IMR-90 (cell line): ENCODE results near the gene FOXB2. TPM values are rescaled to one million over a fixed set of nuclear protein-coding genes. Genes with fewer than 3 reads are reported as not detected.

Experiments used
- ATAC-seq: fragments of 200-7000 bp; cut with Tn5 transposase; 2 replicates; pipeline ENCODE4 v1.9.1; 2020; ENCODE audit warnings: low read depth, mild to moderate bottlenecking, moderate library complexity
- BruUV-seq: library from RNA; stranded (reverse); fragments of 400-500 nt; replicated peaks from 2 replicates; lab custom pipeline; 2021; lab: Mats Ljungman, UMichigan
- CTCF ChIA-PET: fragments of 300-600 bp; formaldehyde crosslinking; extraction: SDS; loops from one replicate; lab custom pipeline; 2021; ENCODE audit warnings: antibody characterized with exemption; lab: Yijun Ruan, JAX
- POLR2A ChIA-PET: fragments of 300-600 bp; sonication (Branson Sonifier 250); formaldehyde crosslinking; loops from one replicate; lab custom pipeline; 2022; ENCODE audit warnings: antibody characterized with exemption; ENCODE audit not compliant: unreplicated experiment; lab: Charles Lee
- DNase-seq: peaks from one replicate; pipeline ENCODE4 v3.0.0; 2013
- H2AFZ ChIP-seq: replicated peaks from 2 replicates; pipeline ENCODE3; 2013; ENCODE audit warnings: low read length, mild to moderate bottlenecking; ENCODE audit not compliant: poor library complexity
- H2AK5ac ChIP-seq: 2 replicates; pipeline ENCODE4 v1.6.1; 2013; ENCODE audit warnings: low read depth, low read length, inconsistent platforms
- H2AK9ac ChIP-seq: replicated peaks from 2 replicates; pipeline ENCODE3; 2013; ENCODE audit warnings: mild to moderate bottlenecking, low read depth, low read length, moderate library complexity; ENCODE audit not compliant: poor library complexity
- H2BK120ac ChIP-seq: 2 replicates; pipeline ENCODE4 v1.6.1; 2013; ENCODE audit warnings: low read depth, low read length, inconsistent platforms
- H2BK15ac ChIP-seq: 3 replicates; pipeline ENCODE4 v1.6.1; 2013; ENCODE audit warnings: low read depth, low read length, inconsistent platforms
- H2BK20ac ChIP-seq: 2 replicates; pipeline ENCODE4 v1.6.1; 2013; ENCODE audit warnings: low read depth, mild to moderate bottlenecking, inconsistent platforms, low read length, moderate library complexity
- H2BK5ac ChIP-seq: 2 replicates; pipeline ENCODE4 v1.6.1; 2013; ENCODE audit warnings: mild to moderate bottlenecking, low read depth, low read length, inconsistent platforms; ENCODE audit not compliant: poor library complexity, severe bottlenecking
- H3K14ac ChIP-seq: replicated peaks from 2 replicates; pipeline ENCODE4 v1.6.1; 2013; ENCODE audit warnings: low read depth, low read length, inconsistent platforms
- H3K18ac ChIP-seq: 2 replicates; pipeline ENCODE4 v1.6.1; 2013; ENCODE audit warnings: low read depth, low read length, control low read depth
- H3K23ac ChIP-seq: 2 replicates; pipeline ENCODE4 v1.6.1; 2013; ENCODE audit warnings: low read depth, low read length, inconsistent platforms
- H3K27ac ChIP-seq: 2 replicates; pipeline ENCODE4 v1.5.1; 2013; ENCODE audit warnings: mild to moderate bottlenecking, control low read depth, low read length; ENCODE audit not compliant: insufficient read depth
- H3K27me3 ChIP-seq: 2 replicates; pipeline ENCODE4 v1.6.1; 2013; ENCODE audit warnings: low read length; ENCODE audit not compliant: control insufficient read depth, insufficient read depth
- H3K36me3 ChIP-seq: 2 replicates; pipeline ENCODE4 v1.6.1; 2013; ENCODE audit warnings: low read length, mixed read lengths; ENCODE audit not compliant: control insufficient read depth, insufficient read depth
- H3K4ac ChIP-seq: 2 replicates; pipeline ENCODE4 v1.6.1; 2013; ENCODE audit warnings: low read depth, low read length, inconsistent platforms
- H3K4me1 ChIP-seq: 2 replicates; pipeline ENCODE4 v1.6.1; 2013; ENCODE audit warnings: low read length, mixed read lengths; ENCODE audit not compliant: control insufficient read depth, insufficient read depth
- H3K4me2 ChIP-seq: 2 replicates; pipeline ENCODE4 v1.6.1; 2013; ENCODE audit warnings: low read depth, mild to moderate bottlenecking, control low read depth, low read length, moderate library complexity
- H3K4me3 ChIP-seq: 2 replicates; pipeline ENCODE4 v1.5.1; 2013; ENCODE audit warnings: low read depth, mild to moderate bottlenecking, control low read depth, low read length, moderate library complexity; ENCODE audit not compliant: insufficient read depth
- H3K56ac ChIP-seq: 2 replicates; pipeline ENCODE4 v1.6.1; 2013; ENCODE audit warnings: low read length, inconsistent platforms; ENCODE audit not compliant: insufficient read depth; ENCODE audit errors: extremely low read depth
- H3K79me1 ChIP-seq, 2 experiments: 2 replicates each; pipeline ENCODE4 v1.6.1; 2013; ENCODE audit warnings: low read length in 2 of 2, inconsistent platforms in 1 of 2, low read depth in 1 of 2
- H3K9ac ChIP-seq: 2 replicates; pipeline ENCODE4 v1.6.1; 2013; ENCODE audit warnings: low read depth, low read length, control low read depth
- H3K9me1 ChIP-seq: 2 replicates; pipeline ENCODE4 v1.6.1; 2013; ENCODE audit warnings: low read length, inconsistent platforms; ENCODE audit not compliant: insufficient read depth
- H3K9me3 ChIP-seq: 2 replicates; pipeline ENCODE4 v1.6.1; 2013; ENCODE audit warnings: low read length; ENCODE audit not compliant: control insufficient read depth, insufficient read depth
- H4K20me1 ChIP-seq: 2 replicates; pipeline ENCODE4 v1.6.1; 2013; ENCODE audit warnings: low read length, inconsistent platforms; ENCODE audit not compliant: insufficient read depth
- H4K5ac ChIP-seq: 2 replicates; pipeline ENCODE4 v1.6.1; 2013; ENCODE audit warnings: mild to moderate bottlenecking, low read depth, low read length, control low read depth
- H4K8ac ChIP-seq, 2 experiments: 2 replicates each; pipeline ENCODE4 v1.6.1; 2013; ENCODE audit warnings: low read depth in 2 of 2, low read length in 2 of 2, control low read depth in 1 of 2, inconsistent platforms in 1 of 2
- H4K91ac ChIP-seq: 2 replicates; pipeline ENCODE4 v1.6.1; 2013; ENCODE audit warnings: low read depth, low read length, inconsistent platforms; ENCODE audit not compliant: insufficient read depth
- BHLHE40 ChIP-seq: fragments of 150-350 bp; IDR thresholded peaks from 2 replicates; pipeline ENCODE4 v1.6.1; 2016; ENCODE audit warnings: mild to moderate bottlenecking, low read depth, low read length
- CEBPB ChIP-seq: IDR thresholded peaks from 2 replicates; pipeline ENCODE4 v1.6.1; 2012; ENCODE audit warnings: low read depth, low read length, improper control_type of control experiment
- CHD1 ChIP-seq: IDR thresholded peaks from 2 replicates; pipeline ENCODE4 v1.6.1; 2012; ENCODE audit warnings: low read depth, low read length, improper control_type of control experiment
- CTCF ChIP-seq: conservative IDR thresholded peaks from 2 replicates; pipeline ENCODE4 v1.5.1; 2012; ENCODE audit warnings: mild to moderate bottlenecking, low read depth, low read length, improper control_type of control experiment
- FOS ChIP-seq: fragments of 150-350 bp; IDR thresholded peaks from 2 replicates; pipeline ENCODE4 v1.6.1; 2016; ENCODE audit warnings: low read depth, low read length
- MAFK ChIP-seq: IDR thresholded peaks from 2 replicates; pipeline ENCODE4 v1.6.1; 2012; ENCODE audit warnings: low read depth, low read length, improper control_type of control experiment
- MAZ ChIP-seq: IDR thresholded peaks from 2 replicates; pipeline ENCODE4 v1.6.1; 2012; ENCODE audit warnings: low read depth, mild to moderate bottlenecking, low read length, improper control_type of control experiment, moderate library complexity, borderline replicate concordance
- MXI1 ChIP-seq: IDR thresholded peaks from 2 replicates; pipeline ENCODE4 v1.6.1; 2012; ENCODE audit warnings: low read depth, mild to moderate bottlenecking, low read length, moderate library complexity, borderline replicate concordance
- NFE2L2 ChIP-seq: fragments of 150-350 bp; IDR thresholded peaks from 2 replicates; pipeline ENCODE4 v1.6.1; 2016; ENCODE audit warnings: low read depth, mild to moderate bottlenecking, low read length
- POLR2A ChIP-seq: IDR thresholded peaks from 2 replicates; pipeline ENCODE4 v1.6.1; 2012; ENCODE audit warnings: mild to moderate bottlenecking, low read depth, low read length
- RAD21 ChIP-seq: IDR thresholded peaks from 2 replicates; pipeline ENCODE4 v1.6.1; 2012; ENCODE audit warnings: low read length, improper control_type of control experiment
- RCOR1 ChIP-seq: IDR thresholded peaks from 2 replicates; pipeline ENCODE4 v1.6.1; 2012; ENCODE audit warnings: mild to moderate bottlenecking, low read length, improper control_type of control experiment; ENCODE audit not compliant: insufficient replicate concordance
- RFX5 ChIP-seq: IDR thresholded peaks from 2 replicates; pipeline ENCODE4 v1.8.0; 2012; ENCODE audit warnings: low read depth, mild to moderate bottlenecking, low read length, moderate library complexity
- SMC3 ChIP-seq: fragments of 150-350 bp; IDR thresholded peaks from 2 replicates; pipeline ENCODE4 v1.6.1; 2016; ENCODE audit warnings: low read depth, mild to moderate bottlenecking, antibody characterized with exemption, low read length, moderate library complexity
- WGBS, 2 experiments: methylation state at CpG; one replicate each; pipeline versions ENCODE4 v1.1.5 to v1.1.7; 2013; ENCODE audit warnings: missing lambda C conversion rate in 2 of 2; ENCODE audit not compliant: insufficient read length in 1 of 2; ENCODE audit errors: extremely low coverage in 2 of 2; 5-methylcytosine and 5-hydroxymethylcytosine counted together
- dilution Hi-C: fragments of 300-500 bp; cut with HindIII; formaldehyde crosslinking; loops from one replicate; pipeline ENCODE4 v1.14.3; 2018; ENCODE audit warnings: low sequenced_read_pairs; ENCODE audit not compliant: unreplicated experiment
- in situ Hi-C: fragments of 300-500 bp; cut with MboI; formaldehyde crosslinking; loops from 3 replicates; pipeline ENCODE4 v1.14.3; 2019; ENCODE audit warnings: low sequenced_read_pairs, inconsistent platforms, mixed read lengths
- intact Hi-C: fragments of 100-400 bp; cut with micrococcal nuclease; formaldehyde crosslinking; loops from 2 replicates; pipeline ENCODE4 v1.10.0; 2022
- polyA plus RNA-seq, 3 experiments: library from polyadenylated mRNA; depleted of rRNA; stranded (reverse); fragments of >200 nt; gene quantifications; 2 replicates each; pipeline ENCODE4 v1.2.3, GENCODE V29; 2012; ENCODE audit warnings: low replicate concordance in 1 of 3
- total RNA-seq: library from RNA; depleted of rRNA; stranded (reverse); fragments of >200 nt; gene quantifications from 2 replicates; pipeline ENCODE4 v1.2.3, GENCODE V29; 2012
- TF ChIP-seq, protein P1 (sequence below): fragments of 150-350 bp; IDR thresholded peaks from 2 replicates; pipeline ENCODE4 v1.6.1; 2016; ENCODE audit warnings: low read depth, mild to moderate bottlenecking, low read length, moderate library complexity, borderline replicate concordance
- TF ChIP-seq, protein P2 (sequence below): fragments of 150-350 bp; IDR thresholded peaks from 2 replicates; pipeline ENCODE4 v1.6.1; 2017; ENCODE audit warnings: mild to moderate bottlenecking, antibody characterized with exemption, low read length, low read depth

Gene FOXB2
- total and polyA plus RNA-seq, 2 of the 4 experiments (the other 2 are of a cell fraction) = not detected

- Histone ChIP-seq H3K14ac (no peak overlapping the region), H2BK15ac (no peak overlapping the region), H2AK5ac (no peak overlapping the region), H3K36me3 (no peaks in the 10 kb centered on the region), H3K4me1 (no peaks in the 10 kb centered on the region), H3K4me3 (no peak overlapping the region), H2BK120ac (no peak overlapping the region), H3K27me3 (peaks cover 6% of the 10 kb centered on the region), H3K4me2 (no peak overlapping the region), H2AK9ac (no peak overlapping the region), H3K27ac (no peak overlapping the region), H3K56ac (no peak overlapping the region), H4K91ac (no peak overlapping the region), H3K9me3 (no peaks in the 10 kb centered on the region), H3K4ac (no peak overlapping the region), H2AFZ (no peak overlapping the region), H4K8ac (no peak overlapping the region), H3K9ac (no peak overlapping the region), H3K23ac (no peak overlapping the region), H2BK5ac (no peak overlapping the region), H3K9me1 (no peaks in the 10 kb centered on the region), H4K20me1 (no peaks in the 10 kb centered on the region), H3K18ac (no peak overlapping the region), H4K5ac (no peak overlapping the region), H2BK20ac (no peak overlapping the region), H3K79me1 (no peaks in the 10 kb centered on the region)
- no peak for ATAC-seq
- intact Hi-C loops (no loop called here), dilution Hi-C loops (loop anchor here (25.0 kb wide), 1 partner anchor 168 kb away; no protein-coding TSS in a partner anchor), in situ Hi-C loops (loop anchor here (5.0 kb wide), 1 partner anchor 173 kb away; no protein-coding TSS in a partner anchor)
- no TSS peak for BruUV-seq
- ChIA-PET CTCF (no interaction called here), POLR2A (no interaction called here)
- WGBS, 2 experiments = no CpG with 5 or more reads among the region's 1 CpG
- no peak for DNase-seq
- no peak for TF ChIP-seq SMC3
- no peak for TF ChIP-seq MAFK
- no peak for TF ChIP-seq RFX5
- TF ChIP-seq MXI1 = no peak
- no peak for TF ChIP-seq CHD1
- TF ChIP-seq NFE2L2 = no peak
- no peak for TF ChIP-seq FOS
- TF ChIP-seq MAZ = no peak
- TF ChIP-seq CEBPB = no peak
- TF ChIP-seq, protein P1, sequence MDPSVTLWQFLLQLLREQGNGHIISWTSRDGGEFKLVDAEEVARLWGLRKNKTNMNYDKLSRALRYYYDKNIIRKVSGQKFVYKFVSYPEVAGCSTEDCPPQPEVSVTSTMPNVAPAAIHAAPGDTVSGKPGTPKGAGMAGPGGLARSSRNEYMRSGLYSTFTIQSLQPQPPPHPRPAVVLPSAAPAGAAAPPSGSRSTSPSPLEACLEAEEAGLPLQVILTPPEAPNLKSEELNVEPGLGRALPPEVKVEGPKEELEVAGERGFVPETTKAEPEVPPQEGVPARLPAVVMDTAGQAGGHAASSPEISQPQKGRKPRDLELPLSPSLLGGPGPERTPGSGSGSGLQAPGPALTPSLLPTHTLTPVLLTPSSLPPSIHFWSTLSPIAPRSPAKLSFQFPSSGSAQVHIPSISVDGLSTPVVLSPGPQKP = no peak
- no peak for TF ChIP-seq CTCF
- no peak for TF ChIP-seq RCOR1
- no peak for TF ChIP-seq BHLHE40
- TF ChIP-seq, protein P2, sequence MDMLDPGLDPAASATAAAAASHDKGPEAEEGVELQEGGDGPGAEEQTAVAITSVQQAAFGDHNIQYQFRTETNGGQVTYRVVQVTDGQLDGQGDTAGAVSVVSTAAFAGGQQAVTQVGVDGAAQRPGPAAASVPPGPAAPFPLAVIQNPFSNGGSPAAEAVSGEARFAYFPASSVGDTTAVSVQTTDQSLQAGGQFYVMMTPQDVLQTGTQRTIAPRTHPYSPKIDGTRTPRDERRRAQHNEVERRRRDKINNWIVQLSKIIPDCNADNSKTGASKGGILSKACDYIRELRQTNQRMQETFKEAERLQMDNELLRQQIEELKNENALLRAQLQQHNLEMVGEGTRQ = no peak
- TF ChIP-seq POLR2A = no peak
- TF ChIP-seq RAD21 = no peak
These were observed 38.9 kb upstream of the FOXB2 start for GRCh38 chr9:76980566-76980965.
